Ovary (tissue), 3 donors: ENCODE data around the gene FMN1.

Experiments used
- CTCF ChIP-seq, 3 donors: fragments of 450-650 bp in 2 of 3; fragments of 200-600 bp in 1 of 3; IDR thresholded peaks; one replicate each; pipeline versions ENCODE4 v1.5.1 to v1.8.0; 2016 to 2022; ENCODE audit warnings: antibody characterized with exemption in 3 of 3, mild to moderate bottlenecking in 1 of 3
- EP300 ChIP-seq: sonication (generic); formaldehyde crosslinking; IDR thresholded peaks from one replicate; pipeline ENCODE4 v1.6.1; 2017; ENCODE audit warnings: antibody characterized with exemption
- POLR2A ChIP-seq: fragments of 450-650 bp; IDR thresholded peaks from one replicate; pipeline ENCODE4 v1.6.1; 2017; ENCODE audit warnings: antibody characterized with exemption, mild to moderate bottlenecking, moderate library complexity
- donor health status: DM: no; HTN: no; CAD: no.

DNA sequence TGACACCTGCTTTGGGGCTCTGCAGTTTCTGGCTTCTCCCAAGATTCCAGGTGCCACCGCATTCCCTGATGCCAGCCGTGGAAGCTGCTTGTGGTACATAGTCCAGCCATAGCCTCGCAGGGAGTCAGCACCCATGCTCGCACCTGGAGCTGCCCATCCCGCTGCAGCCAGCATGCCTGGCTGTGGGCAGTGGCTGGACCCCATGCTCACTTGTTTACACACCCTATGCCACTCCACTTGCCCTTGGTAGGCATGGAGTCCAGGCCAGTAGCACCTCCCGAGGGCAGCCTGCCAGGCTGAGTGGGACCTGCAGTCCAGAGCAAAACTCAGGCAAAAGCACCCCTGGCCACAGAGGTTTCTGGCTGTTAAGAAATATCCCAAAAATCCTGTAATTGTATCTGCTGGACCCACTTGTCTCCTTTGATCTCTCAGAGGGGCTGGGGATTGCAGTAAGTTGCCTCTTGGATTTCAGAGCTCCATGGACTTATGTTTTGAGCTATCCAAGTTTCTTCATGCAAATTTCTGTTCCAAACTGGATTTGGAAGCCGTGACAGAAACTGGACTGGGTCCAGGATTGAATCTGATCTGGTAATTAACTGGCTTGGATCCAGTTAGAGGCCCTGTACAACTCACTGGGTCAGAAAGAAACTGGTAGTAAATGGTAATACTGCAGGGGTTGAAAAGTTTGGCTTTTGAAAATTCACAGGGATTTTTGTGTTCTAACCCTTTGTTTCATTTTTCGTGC is 149.3 kb downstream of the FMN1 start:
- TF ChIP-seq CTCF (IDR thresholded peaks at IDR 0.05) (no peak), EP300 (no peak), POLR2A (no peak)
